Activated T-cell treated with anti-CD3 and anti-CD28 coated beads for 24 hours (primary cell): Measurements from ENCODE around the gene IL12RB2.
A peak's percentile ranks its signal among the peaks of the same experiment; 100 is the strongest.
"Not testable (repeated sequence)": the region's sequence is repeated elsewhere in the genome, so short reads cannot be mapped to it uniquely, and the experiment has no call there.

ENCODE experiments used
- DNase-seq: peaks from one replicate; pipeline ENCODE4 v3.0.0-alpha.2; 2020; ENCODE audit warnings: low read depth

The IL12RB2 gene

DNA sequence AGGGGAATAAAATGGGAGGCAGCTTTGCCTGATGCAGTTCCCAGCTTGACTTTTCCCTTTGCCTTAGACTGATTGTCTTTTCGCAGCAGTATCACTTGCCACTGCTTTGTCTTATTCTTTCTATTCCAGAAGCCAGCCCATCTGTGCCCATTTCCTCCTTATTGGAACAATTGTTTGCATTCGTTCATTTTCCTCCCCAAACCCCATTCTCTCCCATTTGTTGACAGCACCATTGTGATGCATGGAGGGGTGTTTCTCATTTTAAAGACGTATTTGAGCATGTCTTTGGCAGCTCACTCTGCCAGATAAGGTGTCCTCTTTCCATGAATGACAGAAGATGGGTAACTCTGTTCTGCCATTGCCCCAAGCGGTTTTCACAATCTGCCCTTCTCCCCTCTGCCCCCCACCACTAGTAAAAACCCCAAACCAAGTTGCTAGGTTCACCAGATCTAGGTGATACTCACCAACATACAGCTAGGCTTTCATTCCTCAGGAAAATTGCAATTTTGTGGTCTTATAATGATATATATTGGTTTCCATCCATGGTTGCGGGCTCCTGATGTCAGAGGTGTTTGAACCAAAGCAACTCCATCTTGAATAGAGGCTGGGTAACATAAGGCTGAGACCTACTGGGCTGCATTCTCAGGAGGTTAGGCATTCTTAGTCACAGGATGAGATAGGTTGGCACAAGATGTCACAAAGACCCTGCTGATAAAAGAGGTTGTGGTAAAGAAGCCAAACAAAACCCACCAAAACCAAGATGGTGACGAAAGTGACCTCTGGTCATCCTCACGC is 91.7 kb downstream of the IL12RB2 start:
- DNase-seq, result no peak

GRCh38 chr1:67400029-67400786 is 92.5 kb downstream of the IL12RB2 start:
- DNase-seq, result peak; percentile 46

GRCh38 chr1:67401443-67401842 is 93.8 kb downstream of the IL12RB2 start:
- no peak for DNase-seq

DNA sequence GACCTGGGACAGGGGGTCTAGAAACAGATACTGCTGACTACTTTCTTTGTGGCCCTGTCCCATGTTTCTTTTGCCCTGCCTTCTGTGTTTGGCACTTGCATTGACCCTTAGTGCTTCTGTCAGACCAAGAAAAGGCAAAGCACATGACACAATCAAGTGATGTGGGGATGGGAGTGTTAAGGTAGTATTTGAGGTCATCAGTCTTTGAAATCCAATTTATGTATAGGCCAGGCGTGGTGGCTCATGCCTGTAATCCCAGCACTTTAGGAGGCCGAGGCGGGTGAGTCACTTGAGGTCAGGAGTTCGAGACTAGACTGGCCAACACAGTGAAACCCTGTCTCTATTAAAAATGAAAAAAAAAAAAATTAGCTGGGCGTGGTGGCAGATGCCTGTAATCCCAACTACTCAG is 96.5 kb downstream of the IL12RB2 start:
- no peak for DNase-seq

DNA sequence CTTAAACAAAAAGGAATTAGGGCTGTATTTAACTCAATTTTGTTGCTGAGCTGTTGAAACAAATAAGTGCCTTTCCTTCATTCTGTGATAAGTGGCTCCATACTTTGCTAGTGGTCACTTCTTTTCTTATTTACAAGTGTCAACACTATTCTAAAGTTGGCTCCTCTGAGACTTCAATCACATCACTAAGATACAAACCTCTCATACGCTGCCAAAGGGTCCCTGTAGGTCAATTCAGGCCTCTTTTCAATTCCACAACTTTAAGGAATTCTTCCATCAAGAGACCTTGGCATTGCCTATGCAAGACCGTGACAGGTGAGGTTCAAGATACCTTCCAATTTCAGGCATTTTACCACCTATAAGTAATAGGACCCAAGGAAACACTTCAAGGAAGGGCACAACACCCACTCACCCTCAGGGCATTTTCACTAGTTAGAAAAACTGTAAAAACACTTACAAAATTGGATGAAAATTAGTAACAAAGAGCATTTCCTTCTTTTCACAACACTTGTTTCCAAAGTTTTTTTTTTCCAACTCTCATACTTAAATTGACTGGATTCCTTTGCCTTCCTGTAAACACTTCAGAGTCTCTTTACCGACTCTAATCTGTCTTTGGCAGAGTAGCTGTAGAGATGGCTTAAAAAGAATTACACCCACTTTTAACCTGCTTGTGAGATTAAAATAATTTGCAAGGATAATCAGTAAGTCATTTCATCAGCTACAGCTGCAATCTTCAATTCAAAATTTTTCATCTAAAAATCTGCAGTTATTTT is 98.0 kb downstream of the IL12RB2 start:
- DNase-seq, result no peak

GRCh38 chr1:67407498-67407897 is 99.8 kb downstream of the IL12RB2 start:
- no peak for DNase-seq

GRCh38 chr1:67408148-67408547 is 100.5 kb downstream of the IL12RB2 start:
- DNase-seq, result no peak

- DNase-seq, result not testable (repeated sequence)
Measured at GRCh38 chr1:67413101-67413500, 105.4 kb downstream of the IL12RB2 start.

DNA sequence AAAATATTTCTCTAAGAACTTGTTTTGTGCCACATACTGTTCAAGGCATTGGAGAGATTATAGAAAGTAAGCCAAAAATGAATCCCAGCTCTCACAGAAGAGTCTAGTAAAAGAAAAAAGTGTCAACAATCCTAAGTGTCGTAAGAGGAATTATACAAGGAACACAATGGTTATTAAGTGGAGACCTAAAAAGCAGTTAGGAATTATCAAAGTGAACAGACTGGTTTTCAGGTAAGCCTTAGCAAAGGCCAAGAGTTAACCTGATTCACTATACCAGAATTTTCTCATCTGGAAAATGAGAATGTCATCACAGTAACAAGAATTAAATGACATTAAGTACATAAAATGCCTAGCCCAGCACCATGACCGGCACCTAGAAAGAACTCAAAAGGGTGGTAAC is 106.9 kb downstream of the IL12RB2 start:
- no peak for DNase-seq

DNA sequence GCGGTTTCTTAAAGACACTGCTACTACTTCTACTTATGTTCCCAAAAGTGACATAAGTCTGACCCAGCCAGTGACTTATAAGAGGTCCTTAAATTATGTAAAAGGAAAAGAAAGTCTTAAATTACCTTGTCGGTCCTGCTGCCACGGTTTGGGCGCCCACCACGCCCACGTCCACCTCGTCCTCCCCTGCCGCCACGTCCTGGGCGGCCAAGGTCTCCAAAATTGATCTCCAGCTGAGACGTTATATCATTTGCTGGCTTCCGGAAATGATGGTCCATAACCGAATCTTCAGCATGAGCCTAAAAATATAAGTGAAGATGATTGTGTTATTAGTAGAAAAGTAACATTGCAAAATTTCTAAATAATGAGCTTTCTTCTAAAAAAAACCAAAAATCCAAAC is 107.4 kb downstream of the IL12RB2 start:
- DNase-seq, result no peak

DNA sequence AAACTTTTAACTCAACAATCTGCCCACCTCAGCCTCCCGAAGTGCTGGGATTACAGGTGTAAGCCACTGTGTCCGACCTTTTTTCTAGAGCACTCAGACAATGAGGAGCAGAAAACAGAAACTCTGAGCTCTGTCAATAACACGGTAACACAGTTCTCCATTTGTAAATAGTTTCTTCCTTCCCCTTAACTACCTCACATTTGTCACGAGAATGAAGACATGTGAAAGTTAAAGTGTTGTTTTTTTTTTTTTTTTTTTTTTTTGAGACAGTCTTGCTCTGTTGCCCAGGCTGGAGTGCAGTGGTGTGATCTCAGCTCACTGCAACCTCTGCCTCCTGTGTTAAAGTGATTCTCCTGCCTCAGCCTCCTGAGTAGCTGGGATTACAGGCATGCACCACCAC is 110.1 kb downstream of the IL12RB2 start:
- DNase-seq, result not testable (repeated sequence)

DNA sequence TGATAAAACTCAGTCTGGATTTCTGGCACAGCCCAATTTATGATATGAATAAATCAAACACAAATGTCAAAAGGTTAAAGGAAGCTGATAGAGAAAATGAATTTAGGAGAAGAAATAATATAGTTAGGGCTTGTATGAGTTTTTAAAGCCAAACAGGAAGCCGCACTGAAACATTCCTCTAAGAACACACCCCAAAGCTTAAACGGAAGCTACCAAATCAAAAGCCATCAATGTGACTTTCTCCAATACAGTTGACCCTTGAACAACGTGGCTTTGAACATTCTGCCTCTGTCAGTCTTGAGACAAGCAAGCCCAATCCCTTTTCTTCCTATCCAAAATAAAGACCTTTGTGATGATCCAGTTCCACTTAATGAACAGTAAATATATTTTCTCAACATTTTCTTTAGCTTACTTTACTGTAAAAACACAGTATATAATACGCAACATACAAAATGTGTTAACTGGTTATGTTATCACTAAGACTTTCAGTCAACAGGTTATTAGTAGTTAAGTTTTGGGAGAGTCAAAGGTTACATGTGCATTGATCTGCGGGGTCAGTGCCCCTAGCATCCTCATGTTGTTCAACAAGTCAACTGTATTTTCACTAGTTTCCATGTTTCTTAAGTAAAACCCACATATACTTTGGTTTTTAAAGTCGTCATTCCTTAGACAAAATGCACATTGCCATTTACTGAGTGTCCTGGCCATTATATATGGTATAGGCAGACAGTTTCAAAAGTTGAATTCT is 111.3 kb downstream of the IL12RB2 start:
- no peak for DNase-seq

GRCh38 chr1:67420835-67421492 is 113.3 kb downstream of the IL12RB2 start:
- DNase-seq, result no peak

DNA sequence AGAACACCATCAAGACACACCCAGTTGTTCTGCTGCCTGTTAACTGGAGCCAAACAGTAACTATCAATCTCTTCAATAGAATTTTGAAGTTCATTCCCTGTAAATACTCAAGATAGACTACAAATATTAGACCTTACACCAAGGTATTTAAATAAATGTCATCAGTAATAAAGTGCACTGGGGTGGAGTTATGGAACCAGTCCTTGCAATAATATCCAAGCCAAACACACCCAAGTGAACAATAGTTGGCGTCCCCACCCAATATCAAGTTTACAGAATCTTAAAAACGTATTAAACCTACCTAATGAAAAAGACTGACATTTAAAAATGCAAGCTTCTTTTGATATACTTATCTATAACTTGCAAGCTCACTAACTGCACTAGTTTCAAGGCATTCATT is 119.8 kb downstream of the IL12RB2 start:
- DNase-seq, result no peak

GRCh38 chr1:67427947-67428346 is 120.3 kb downstream of the IL12RB2 start:
- no peak for DNase-seq

DNA sequence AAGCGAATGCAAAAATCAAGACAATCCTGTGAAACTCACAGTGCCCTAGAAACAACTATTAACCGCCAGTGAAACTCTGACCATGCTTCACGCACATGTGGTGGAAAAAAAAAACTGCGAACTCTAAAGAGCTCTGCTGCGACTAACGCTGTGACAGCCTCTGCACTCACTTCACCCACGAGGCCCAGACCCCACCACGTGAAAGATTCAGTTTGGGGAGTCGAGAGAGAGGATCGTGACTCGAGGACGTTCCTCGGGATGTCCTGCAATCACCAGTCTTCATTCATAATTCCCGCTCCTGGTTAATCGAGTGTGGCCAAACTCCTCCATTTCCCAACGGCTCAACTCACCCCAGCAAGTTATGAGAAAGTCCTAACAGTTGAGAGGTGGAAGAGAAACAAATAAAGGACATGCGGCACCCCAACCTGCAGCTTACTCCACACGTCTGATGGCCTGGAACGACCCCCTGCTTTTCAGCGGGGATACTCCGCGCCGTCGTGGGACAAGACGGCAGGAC is 121.4 kb downstream of the IL12RB2 start:
- DNase-seq, result peak; percentile 56

- peak; percentile 28 for DNase-seq
Measured at GRCh38 chr1:67429528-67430357, 122.1 kb downstream of the IL12RB2 start.

- peak; percentile 92 for DNase-seq
Measured at GRCh38 chr1:67430358-67431155, 122.9 kb downstream of the IL12RB2 start, which contains the start of gene SERBP1. Gene SERBP1, minus strand, starts transcription at chr1:67430402. Its CDS starts 102 bp downstream, at chr1:67430300.

GRCh38 chr1:67431156-67431765 is 123.6 kb downstream of the IL12RB2 start:
- no peak for DNase-seq
